Occipital lobe (tissue), 2 donors: ENCODE measurements around the gene GLE1. TPM values are rescaled to one million over a fixed set of nuclear protein-coding genes. Genes with fewer than 3 reads are reported as not detected.

Source experiments
- small RNA-seq: library from RNA; depleted of rRNA; stranded (forward); fragments of <200 nt; gene quantifications from one replicate; pipeline ENCODE3, GENCODE V24; 2014
- total RNA-seq: library from RNA; depleted of rRNA; stranded (reverse); fragments of >200 nt; gene quantifications from one replicate; pipeline ENCODE4 v1.2.3, GENCODE V29; 2014

The GLE1 gene
- total RNA-seq, 1 donor from 2014 or later = 18.9 TPM

Small RNAs within 50 kb of the gene (small RNA-seq; reads per million reads assigned to genes)
- not detected for gene RNU7-171P

Other genes starting within 250 kb of the GLE1 start
- 45.9 TPM for gene GOLGA2, start 228.7 kb upstream of the GLE1 start, total RNA-seq
- 5.5 TPM for gene SWI5, start 228.4 kb upstream of the GLE1 start, total RNA-seq
- gene TRUB2, start 182.3 kb upstream of the GLE1 start, total RNA-seq = 24.0 TPM
- 19.5 TPM for gene COQ4, start 181.9 kb upstream of the GLE1 start, total RNA-seq
- 23.9 TPM for gene SLC27A4, start 164.2 kb upstream of the GLE1 start, total RNA-seq
- gene URM1, start 133.3 kb upstream of the GLE1 start, total RNA-seq = 21.8 TPM
- gene CERCAM, start 83.9 kb upstream of the GLE1 start, total RNA-seq = 10.1 TPM
- 14.8 TPM for gene ODF2, start 48.7 kb upstream of the GLE1 start, total RNA-seq
- gene SPTAN1, start 47.9 kb downstream of the GLE1 start, total RNA-seq = 914 TPM
- gene DYNC2I2, start 152.1 kb downstream of the GLE1 start, total RNA-seq = 32.0 TPM
- gene SET, start 184.5 kb downstream of the GLE1 start, total RNA-seq = 849 TPM
- gene PKN3, start 197.8 kb downstream of the GLE1 start, total RNA-seq = 0.31 TPM
- 0.94 TPM for gene ZDHHC12, start 219.4 kb downstream of the GLE1 start, total RNA-seq